Measurements from ENCODE around the gene SHANK2.

SHANK2 gene

DNA sequence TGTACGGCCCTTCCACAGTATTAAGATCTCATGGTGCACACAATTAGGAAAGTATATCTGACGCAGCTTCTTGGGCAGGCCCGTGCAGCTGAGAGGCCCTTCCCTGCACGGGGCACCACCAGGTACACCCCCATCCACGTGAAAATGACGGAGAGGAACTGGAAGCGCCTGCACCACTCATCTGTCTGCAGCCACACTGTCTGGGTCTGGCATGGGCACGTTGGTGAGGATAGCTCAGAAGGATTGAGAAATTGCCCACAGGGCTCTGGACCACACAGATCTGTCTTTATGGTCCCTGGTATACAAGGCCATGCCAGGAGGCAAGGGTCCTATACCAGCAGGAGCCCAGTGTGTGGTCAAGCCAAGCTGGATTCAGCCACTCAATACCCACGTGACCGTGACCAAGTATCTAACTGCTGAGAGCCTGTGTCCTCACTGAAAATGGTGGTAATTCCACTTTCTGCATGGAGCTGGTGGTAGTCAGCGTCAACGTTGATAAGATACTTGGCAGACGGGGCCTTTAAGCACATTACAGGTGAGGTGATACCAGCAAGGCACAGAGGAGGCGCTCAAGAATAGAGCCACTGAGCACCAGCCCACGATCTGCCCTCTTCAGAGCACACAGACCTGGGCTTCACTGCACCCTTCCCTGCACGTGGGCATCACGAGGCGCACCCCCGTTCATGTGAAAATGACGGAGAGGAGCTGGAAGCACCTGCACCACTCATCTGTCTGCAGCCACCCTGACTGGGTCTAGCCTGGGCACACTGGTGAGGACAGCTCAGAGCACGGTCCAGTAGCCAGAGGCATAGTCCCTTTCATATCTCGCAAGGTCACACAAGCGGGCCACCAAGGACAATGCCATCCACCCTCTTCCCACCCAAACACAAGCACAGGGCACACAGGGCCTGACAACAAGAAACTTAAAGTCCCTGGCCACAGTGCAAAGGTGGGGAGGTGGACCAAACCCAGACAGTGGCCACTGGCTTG is 28.4 kb downstream of the SHANK2 start:
- no peak for DNase-seq (ENCODE audit: low read depth, low spot score)
- no peak overlapping the region for H3K27ac ChIP-seq

- no peak for DNase-seq (ENCODE audit: low read depth, low spot score)
- H3K27ac ChIP-seq = no peak overlapping the region
Observed at GRCh38 chr11:71223081-71223405, 29.3 kb downstream of the SHANK2 start.

DNA sequence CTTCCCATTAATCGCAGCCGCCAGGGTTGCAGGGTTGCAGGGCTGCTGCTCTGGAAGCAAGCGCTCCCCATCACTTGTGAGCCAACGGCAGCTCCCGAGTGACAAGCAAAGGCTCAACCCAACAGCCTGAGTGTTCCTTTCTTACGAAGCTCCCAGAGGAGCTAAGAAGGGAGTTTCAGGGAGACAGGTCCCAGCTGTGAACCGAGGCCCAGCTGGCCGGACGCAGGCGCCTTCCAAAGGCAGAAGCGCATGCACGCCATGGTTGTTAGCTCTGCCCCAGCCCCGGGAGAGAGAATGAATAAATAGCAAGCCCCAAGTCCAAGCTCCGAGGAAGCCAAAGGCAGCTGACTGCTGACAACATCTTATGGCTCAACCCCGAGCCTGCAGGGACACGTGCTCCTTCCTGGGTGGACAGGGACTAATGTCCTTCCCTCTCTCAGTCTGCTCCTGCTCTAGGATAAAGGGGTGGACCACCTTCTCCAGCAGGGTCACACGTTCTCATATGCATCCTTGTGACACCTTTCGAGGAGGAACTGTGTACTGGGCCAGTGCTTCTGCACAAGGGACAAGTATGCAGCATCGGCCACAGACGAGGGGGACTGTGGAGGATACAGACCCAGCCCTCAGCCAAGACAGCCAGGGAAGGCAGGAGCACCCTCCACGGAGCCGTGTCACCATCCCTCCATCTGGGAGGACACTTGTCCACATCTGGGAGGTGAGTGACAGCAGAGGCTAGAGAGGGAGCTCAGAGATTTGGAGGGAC is 29.9 kb downstream of the SHANK2 start:
- no peak for DNase-seq (ENCODE audit: low read depth, low spot score)
- no peak overlapping the region for H3K27ac ChIP-seq

- H3K27ac ChIP-seq = no peak overlapping the region
- no peak for DNase-seq (ENCODE audit: low read depth, low spot score)
Observed at GRCh38 chr11:71221821-71222220, 30.6 kb downstream of the SHANK2 start.

- H3K27ac ChIP-seq = no peak overlapping the region
- DNase-seq (ENCODE audit: low read depth, low spot score) = no peak
Observed at GRCh38 chr11:71221201-71221600, 31.2 kb downstream of the SHANK2 start.

- DNase-seq (ENCODE audit: low read depth, low spot score) = no peak
Observed at GRCh38 chr11:71218789-71219499, 33.4 kb downstream of the SHANK2 start.

GRCh38 chr11:71215425-71215965 is 36.9 kb downstream of the SHANK2 start:
- no peak for DNase-seq (ENCODE audit: low read depth, low spot score)

More at GRCh38 chr11:71218789-71219499, 33.4 kb downstream of the SHANK2 start:
- no peak overlapping the region for H3K27ac ChIP-seq

DNA sequence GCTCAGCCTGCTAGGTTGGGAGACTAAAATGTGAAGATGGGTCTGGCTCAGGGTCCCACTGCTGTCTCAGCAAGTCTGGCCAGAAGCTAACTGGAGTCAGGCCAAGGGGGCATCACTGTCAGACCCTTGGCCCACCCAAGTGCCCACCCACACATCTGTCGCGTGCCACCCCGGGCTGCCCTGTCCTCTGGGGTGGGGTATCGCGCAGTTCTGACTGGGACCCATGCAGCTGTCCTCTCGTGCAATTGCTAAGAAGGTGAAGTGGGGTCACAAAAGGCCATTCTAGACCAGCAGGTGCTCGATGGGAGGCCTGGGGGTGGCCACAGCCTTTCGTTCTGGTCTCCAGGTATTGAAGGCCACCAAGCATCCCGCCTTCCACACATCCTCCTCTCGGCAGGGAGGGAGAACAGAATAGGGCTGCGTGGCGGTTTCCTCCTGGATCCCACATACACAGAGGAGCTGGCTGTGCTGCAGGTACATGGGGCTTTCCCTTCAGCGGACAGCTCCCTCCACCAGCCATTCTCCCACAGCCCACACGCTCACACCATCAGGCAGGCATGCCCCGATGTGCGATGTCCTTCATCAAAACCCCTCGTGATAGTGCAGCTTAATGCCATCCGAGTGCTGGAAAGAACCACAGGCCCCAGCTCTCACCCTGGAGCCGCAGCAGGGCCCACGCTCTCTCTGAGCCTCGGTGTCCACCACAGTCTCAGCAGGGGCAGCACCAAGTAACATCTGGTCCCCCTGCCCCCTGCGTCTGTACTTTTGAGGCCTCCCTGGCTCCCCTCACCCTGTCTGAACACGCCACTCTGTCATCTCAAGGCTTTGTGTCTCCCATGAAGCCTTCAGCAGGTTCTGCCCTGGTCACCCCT is 37.6 kb downstream of the SHANK2 start:
- DNase-seq (ENCODE audit: low read depth, low spot score) = no peak
- no peak overlapping the region for H3K27ac ChIP-seq

More at GRCh38 chr11:71215425-71215965, 36.9 kb downstream of the SHANK2 start:
- no peak overlapping the region for H3K27ac ChIP-seq

GRCh38 chr11:71213696-71214552 is 38.5 kb downstream of the SHANK2 start:
- no peak for DNase-seq (ENCODE audit: low read depth, low spot score)
- H3K27ac ChIP-seq = no peak overlapping the region

GRCh38 chr11:71212871-71213559 is 39.4 kb downstream of the SHANK2 start:
- H3K27ac ChIP-seq = no peak overlapping the region
- DNase-seq (ENCODE audit: low read depth, low spot score) = no peak

DNA sequence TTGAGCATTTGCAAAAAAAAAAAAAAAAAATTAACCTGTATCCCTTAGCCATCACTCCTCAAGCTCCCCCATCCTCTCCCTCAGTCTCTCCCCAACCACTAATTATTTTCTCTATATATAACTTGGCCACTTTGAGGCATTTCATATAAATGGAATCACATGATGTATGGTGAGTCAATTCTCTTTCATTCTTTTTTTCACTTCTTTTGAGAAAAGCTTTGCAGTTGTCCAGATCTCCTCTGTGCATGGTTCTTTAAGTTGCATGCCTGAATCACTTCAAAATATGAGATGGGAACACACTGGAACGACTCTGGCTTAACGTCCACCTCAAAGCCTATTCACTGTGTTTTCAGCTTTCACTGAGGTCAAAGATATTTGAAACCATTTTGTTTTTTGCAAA is 40.7 kb downstream of the SHANK2 start:
- no peak for DNase-seq (ENCODE audit: low read depth, low spot score)
- no peak overlapping the region for H3K27ac ChIP-seq

DNA sequence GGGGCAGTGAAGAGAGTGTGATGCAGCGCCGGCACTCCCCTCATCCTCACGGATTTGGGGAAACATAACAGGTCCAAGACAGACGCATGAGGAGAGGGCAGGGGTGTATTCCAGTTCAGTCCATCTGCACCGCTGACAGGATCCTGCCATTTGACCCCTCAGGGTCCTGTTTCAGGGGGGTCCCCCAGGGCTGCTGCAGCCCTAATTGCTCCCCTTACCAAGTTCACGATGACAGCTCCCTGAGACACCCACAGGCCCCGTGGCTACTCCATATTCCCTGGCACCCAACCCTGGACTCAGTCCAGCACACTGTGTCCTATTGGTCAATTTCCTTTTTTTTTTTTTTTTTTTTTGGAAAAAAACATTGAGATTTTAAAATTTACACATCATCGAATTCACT is 41.5 kb downstream of the SHANK2 start:
- no peak overlapping the region for H3K27ac ChIP-seq
- no peak for DNase-seq (ENCODE audit: low read depth, low spot score)

- DNase-seq (ENCODE audit: low read depth, low spot score) = no peak
- no peak overlapping the region for H3K27ac ChIP-seq
Observed at GRCh38 chr11:71209656-71210055, 42.7 kb downstream of the SHANK2 start.

GRCh38 chr11:71209181-71209580 is 43.2 kb downstream of the SHANK2 start:
- H3K27ac ChIP-seq = no peak overlapping the region
- DNase-seq (ENCODE audit: low read depth, low spot score) = no peak

- no peak overlapping the region for H3K27ac ChIP-seq
- no peak for DNase-seq (ENCODE audit: low read depth, low spot score)
Observed at GRCh38 chr11:71208011-71208774, 44.2 kb downstream of the SHANK2 start.

DNA sequence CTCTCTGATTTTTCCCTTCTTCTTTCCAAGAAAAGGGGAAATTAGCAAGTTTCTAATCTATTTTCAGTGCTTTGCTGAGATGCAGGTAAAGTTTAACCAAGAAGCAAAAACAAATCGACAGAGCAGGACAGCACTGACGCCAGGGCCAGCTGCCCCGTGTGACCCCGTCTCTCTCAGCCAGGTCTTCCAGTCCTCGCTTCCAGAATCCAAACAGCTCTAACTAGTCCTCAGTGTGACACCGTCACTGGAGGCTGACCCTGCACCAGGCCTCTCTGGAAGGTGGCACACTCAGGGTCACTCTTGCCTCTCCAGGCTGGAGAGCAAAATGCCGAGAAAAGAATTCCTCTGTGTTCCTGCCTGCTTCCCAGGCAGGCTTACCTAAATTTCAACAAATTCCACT is 44.8 kb downstream of the SHANK2 start:
- H3K27ac ChIP-seq = no peak overlapping the region
- DNase-seq (ENCODE audit: low read depth, low spot score) = no peak

GRCh38 chr11:71206186-71206585 is 46.2 kb downstream of the SHANK2 start:
- H3K27ac ChIP-seq = no peak overlapping the region
- DNase-seq (ENCODE audit: low read depth, low spot score) = no peak

Measured in epithelial cell of prostate (primary cell).